Occipital lobe (tissue), 2 donors: ENCODE data around the gene APLF. TPM values are rescaled to one million over a fixed set of nuclear protein-coding genes. Genes with fewer than 3 reads are reported as not detected.
"Not testable (repeated sequence)": the region's sequence is repeated elsewhere in the genome, so short reads cannot be mapped to it uniquely, and the experiment has no call there.

ENCODE experiments used
- DNase-seq: peaks from one replicate; lab custom pipeline; 2025; lab: John Stamatoyannopoulos, UW
- total RNA-seq: library from RNA; depleted of rRNA; stranded (reverse); fragments of >200 nt; gene quantifications from one replicate; pipeline ENCODE4 v1.2.3, GENCODE V29; 2014

The APLF gene
- total RNA-seq, 1 donor from 2014 or later: 12.3 TPM

GRCh38 chr2:68441179-68441993 lies 26.0 kb upstream of the APLF start:
- DNase-seq: peak; percentile 75

GRCh38 chr2:68441994-68442322 lies 25.4 kb upstream of the APLF start:
- DNase-seq: no peak

- not testable (repeated sequence) for DNase-seq
These were observed 21.0 kb upstream of the APLF start for GRCh38 chr2:68446425-68446824.

GRCh38 chr2:68447118-68447517 lies 20.3 kb upstream of the APLF start:
- DNase-seq: no peak

GRCh38 chr2:68448671-68449653 lies 18.4 kb upstream of the APLF start:
- no peak for DNase-seq

GRCh38 chr2:68452158-68452900 lies 15.1 kb upstream of the APLF start:
- DNase-seq: no peak

GRCh38 chr2:68453761-68454360 lies 13.5 kb upstream of the APLF start:
- DNase-seq: no peak

GRCh38 chr2:68454719-68455118 lies 12.7 kb upstream of the APLF start:
- DNase-seq: no peak

- DNase-seq: no peak
These were observed 11.2 kb upstream of the APLF start for GRCh38 chr2:68456198-68456597.

GRCh38 chr2:68458981-68459380 lies 8.4 kb upstream of the APLF start:
- DNase-seq: no peak

GRCh38 chr2:68463287-68463877 lies 4.0 kb upstream of the APLF start:
- DNase-seq: no peak

- DNase-seq: no peak
These were observed 2.7 kb upstream of the APLF start for GRCh38 chr2:68464651-68465050.

GRCh38 chr2:68465081-68465916 lies 2.1 kb upstream of the APLF start:
- DNase-seq: no peak

GRCh38 chr2:68466361-68466777 lies 1.0 kb upstream of the APLF start:
- no peak for DNase-seq

- DNase-seq: no peak
These were observed 658 bp upstream of the APLF start for GRCh38 chr2:68466778-68467076.

- DNase-seq: no peak
These were observed 1.4 kb downstream of the APLF start for GRCh38 chr2:68468801-68469200.

GRCh38 chr2:68469935-68470334 lies 2.5 kb downstream of the APLF start:
- DNase-seq: no peak

- DNase-seq: no peak
These were observed 4.0 kb downstream of the APLF start for GRCh38 chr2:68471385-68471784.

GRCh38 chr2:68472796-68473414 lies 5.5 kb downstream of the APLF start:
- no peak for DNase-seq

GRCh38 chr2:68475110-68475509 lies 7.7 kb downstream of the APLF start:
- DNase-seq: no peak
